Keratinocyte (primary cell): ENCODE measurements around the gene ETV5. TPM values are rescaled to one million over a fixed set of nuclear protein-coding genes. Genes with fewer than 3 reads are reported as not detected.
"Not testable (repeated sequence)": the region's sequence is repeated elsewhere in the genome, so short reads cannot be mapped to it uniquely, and the experiment has no call there.

Experiments
- DNase-seq: peaks from one replicate; pipeline ENCODE4 v3.0.0-alpha.2; 2011; ENCODE audit warnings: low read depth, missing footprints, low spot score
- FAIRE-seq: peaks from 2 replicates; lab custom pipeline; 2011; peaks lifted over from hg19 to GRCh38; lab: Jason Lieb, UNC
- H2AFZ ChIP-seq: 2 replicates; pipeline ENCODE4 v1.6.0; 2012; ENCODE audit warnings: low read length, control low read depth, inconsistent platforms; ENCODE audit not compliant: control insufficient read depth
- H3K27ac ChIP-seq: 2 replicates; pipeline ENCODE4 v1.5.1; 2011; ENCODE audit warnings: low read length; ENCODE audit not compliant: control insufficient read depth, insufficient read depth
- H3K27me3 ChIP-seq: 3 replicates; pipeline ENCODE4 v1.6.0; 2011; ENCODE audit warnings: low read length; ENCODE audit not compliant: control insufficient read depth, insufficient read depth; ENCODE audit errors: extremely low read depth
- H3K36me3 ChIP-seq, 2 experiments: 2 replicates in 1 of 2; 3 replicates in 1 of 2; pipeline ENCODE4 v1.5.1; 2011; ENCODE audit warnings: low read length in 2 of 2, mild to moderate bottlenecking in 1 of 2; ENCODE audit not compliant: control insufficient read depth in 2 of 2, insufficient read depth in 2 of 2; ENCODE audit errors: extremely low read depth in 1 of 2
- H3K4me1 ChIP-seq: 3 replicates; pipeline ENCODE4 v1.5.1; 2011; ENCODE audit warnings: low read length; ENCODE audit not compliant: control insufficient read depth, insufficient read depth; ENCODE audit errors: extremely low read depth
- H3K4me2 ChIP-seq: 3 replicates; pipeline ENCODE4 v1.6.0; 2011; ENCODE audit warnings: low read depth, low read length; ENCODE audit not compliant: control insufficient read depth, insufficient read depth; ENCODE audit errors: extremely low read depth
- H3K4me3 ChIP-seq, 3 experiments: fragments of 200-600 bp in 1 of 3; sonication (generic) in 1 of 3; 2 replicates in 2 of 3; 3 replicates in 1 of 3; pipeline ENCODE4 v1.5.1; 2011 to 2016; ENCODE audit warnings: low read length in 3 of 3, mild to moderate bottlenecking in 3 of 3, control low read depth in 2 of 3, inconsistent platforms in 1 of 3, low read depth in 1 of 3, mixed read lengths in 1 of 3, mixed run types in 1 of 3, moderate library complexity in 1 of 3; ENCODE audit not compliant: control insufficient read depth in 2 of 3, insufficient read depth in 2 of 3; ENCODE audit errors: extremely low read depth in 1 of 3
- H3K79me2 ChIP-seq: 2 replicates; pipeline ENCODE4 v1.6.0; 2012; ENCODE audit warnings: low read length; ENCODE audit not compliant: control insufficient read depth, insufficient read depth
- H3K9ac ChIP-seq: 3 replicates; pipeline ENCODE4 v1.6.0; 2011; ENCODE audit warnings: low read length; ENCODE audit not compliant: control insufficient read depth, insufficient read depth; ENCODE audit errors: extremely low read depth
- H3K9me1 ChIP-seq: 3 replicates; pipeline ENCODE4 v1.6.0; 2011; ENCODE audit warnings: low read length; ENCODE audit not compliant: control insufficient read depth, insufficient read depth; ENCODE audit errors: extremely low read depth
- H3K9me3 ChIP-seq: 2 replicates; pipeline ENCODE4 v1.5.1; 2012; ENCODE audit warnings: low read depth, low read length; ENCODE audit not compliant: control insufficient read depth
- H4K20me1 ChIP-seq: 3 replicates; pipeline ENCODE4 v1.6.0; 2011; ENCODE audit warnings: low read length; ENCODE audit not compliant: control insufficient read depth, insufficient read depth; ENCODE audit errors: extremely low read depth
- EZH2 ChIP-seq: IDR thresholded peaks from one replicate; pipeline ENCODE4 v1.6.1; 2012; ENCODE audit warnings: inconsistent platforms, mild to moderate bottlenecking, low read length, moderate library complexity
- dilution Hi-C: fragments of 300-500 bp; cut with MboI; formaldehyde crosslinking; loops from one replicate; pipeline ENCODE4 v1.7.0; 2020; ENCODE audit warnings: low sequenced_read_pairs; ENCODE audit not compliant: extremely low pct_ligation_motif_present
- polyA plus RNA-seq, 5 experiments: library from polyadenylated mRNA; depleted of rRNA in 3 of 5; stranded (reverse) in 3 of 5; stranded (forward) in 1 of 5; unstranded in 1 of 5; fragments of >200 nt; gene quantifications; 1 replicate in 1 of 5; 2 replicates in 3 of 5; 3 replicates in 1 of 5; pipeline versions ENCODE4 v1.2.1 to v1.2.3, GENCODE V29; 2011 to 2012; ENCODE audit warnings: missing spikeins in 2 of 5, low read depth in 1 of 5, low replicate concordance in 1 of 5
- TF ChIP-seq, protein P1 (sequence below), 3 experiments: IDR thresholded peaks in 1 of 3; conservative IDR thresholded peaks in 1 of 3; optimal IDR thresholded peaks in 1 of 3; 2 replicates in 2 of 3; 3 replicates in 1 of 3; pipeline versions ENCODE3 to v1.5.1; 2011; ENCODE audit warnings: low read length in 3 of 3, mild to moderate bottlenecking in 3 of 3, moderate library complexity in 2 of 3, control low read depth in 1 of 3, inconsistent platforms in 1 of 3; ENCODE audit not compliant: insufficient read depth in 2 of 3; ENCODE audit errors: extremely low read depth in 1 of 3

The ETV5 gene
- polyA plus RNA-seq, 1 donor (not counting 4 experiments of a cell fraction or from before 2014, with no cell fraction given): 28.7 TPM

DNA sequence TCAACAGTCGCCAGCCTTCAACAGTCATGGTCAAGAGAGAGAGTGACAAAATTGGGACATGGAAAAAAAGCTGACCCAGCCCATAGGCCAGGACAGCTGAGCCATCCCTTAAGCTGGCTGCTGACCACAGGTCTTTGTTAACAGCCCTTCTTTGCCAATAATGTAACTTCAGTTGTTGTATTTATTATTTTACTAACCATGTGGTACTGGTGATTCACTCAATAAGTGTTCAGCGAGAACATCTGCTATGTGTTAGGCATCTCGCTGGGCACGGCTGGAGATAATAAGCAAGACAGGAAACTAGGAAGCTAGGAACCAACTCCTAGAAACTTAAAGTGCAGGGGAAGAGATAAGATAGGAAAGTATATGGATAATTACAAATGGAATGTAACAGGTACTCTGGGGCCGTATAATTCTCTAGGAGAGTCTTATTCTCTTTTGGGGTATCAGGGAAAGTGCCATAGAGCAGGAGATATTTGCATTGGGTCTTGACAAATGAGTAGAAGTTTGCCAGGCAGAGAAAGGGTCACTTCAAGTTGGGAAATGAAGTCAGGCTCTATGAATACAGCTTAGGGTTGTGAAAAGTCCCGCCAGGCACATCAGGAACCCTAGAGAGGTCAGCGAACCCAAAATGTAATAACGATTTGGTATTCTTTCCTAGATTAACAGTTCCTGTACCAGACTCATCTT is 87.1 kb downstream of the ETV5 start:
- H3K27ac ChIP-seq: no peak overlapping the region

DNA sequence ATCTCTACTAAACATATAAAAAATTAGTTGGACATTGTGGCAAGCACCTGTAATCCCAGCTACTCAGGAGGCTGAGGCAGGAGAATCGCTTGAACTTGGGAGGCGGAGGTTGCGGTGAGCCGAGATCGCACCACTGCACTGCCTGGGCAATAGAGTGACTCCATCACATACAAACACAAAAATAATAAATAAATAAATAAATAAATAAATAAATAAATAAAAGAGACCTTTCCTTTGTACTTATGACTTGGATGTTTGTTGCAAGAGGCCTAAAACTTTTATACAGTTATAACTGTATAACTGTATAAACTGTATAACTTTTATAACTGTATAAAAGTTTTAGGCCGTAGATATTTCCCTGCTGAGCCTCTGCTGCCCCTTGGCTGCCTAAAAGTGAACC is 87.6 kb downstream of the ETV5 start:
- H3K9ac ChIP-seq, H3K4me2 ChIP-seq, H2AFZ ChIP-seq, H3K27ac ChIP-seq, H3K4me1 ChIP-seq, H3K4me3 ChIP-seq, DNase-seq, H3K79me2 ChIP-seq, H4K20me1 ChIP-seq, H3K27me3 ChIP-seq, H3K9me3 ChIP-seq, FAIRE-seq, H3K9me1 ChIP-seq, dilution Hi-C loops, H3K36me3 ChIP-seq: not testable (repeated sequence)

More for the DNA sequence above, 87.1 kb downstream of the ETV5 start:
- no peaks in the 10 kb centered on the region for H3K27me3 ChIP-seq
- no peak overlapping the region for H3K4me2 ChIP-seq
- H2AFZ ChIP-seq: no peak overlapping the region
- H3K4me1 ChIP-seq: no peaks in the 10 kb centered on the region
- no peak for TF ChIP-seq EZH2
- TF ChIP-seq, protein P1, sequence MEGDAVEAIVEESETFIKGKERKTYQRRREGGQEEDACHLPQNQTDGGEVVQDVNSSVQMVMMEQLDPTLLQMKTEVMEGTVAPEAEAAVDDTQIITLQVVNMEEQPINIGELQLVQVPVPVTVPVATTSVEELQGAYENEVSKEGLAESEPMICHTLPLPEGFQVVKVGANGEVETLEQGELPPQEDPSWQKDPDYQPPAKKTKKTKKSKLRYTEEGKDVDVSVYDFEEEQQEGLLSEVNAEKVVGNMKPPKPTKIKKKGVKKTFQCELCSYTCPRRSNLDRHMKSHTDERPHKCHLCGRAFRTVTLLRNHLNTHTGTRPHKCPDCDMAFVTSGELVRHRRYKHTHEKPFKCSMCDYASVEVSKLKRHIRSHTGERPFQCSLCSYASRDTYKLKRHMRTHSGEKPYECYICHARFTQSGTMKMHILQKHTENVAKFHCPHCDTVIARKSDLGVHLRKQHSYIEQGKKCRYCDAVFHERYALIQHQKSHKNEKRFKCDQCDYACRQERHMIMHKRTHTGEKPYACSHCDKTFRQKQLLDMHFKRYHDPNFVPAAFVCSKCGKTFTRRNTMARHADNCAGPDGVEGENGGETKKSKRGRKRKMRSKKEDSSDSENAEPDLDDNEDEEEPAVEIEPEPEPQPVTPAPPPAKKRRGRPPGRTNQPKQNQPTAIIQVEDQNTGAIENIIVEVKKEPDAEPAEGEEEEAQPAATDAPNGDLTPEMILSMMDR (optimal IDR thresholded peaks at IDR 0.05 in 1 of 3, IDR thresholded peaks at IDR 0.05 in 1 of 3, conservative IDR thresholded peaks at IDR 0.05 in 1 of 3; ENCODE audit: extremely low read depth in 1 of 3, insufficient read depth in 2 of 3, low read length in 3 of 3): no peak
- no peaks in the 10 kb centered on the region for H3K36me3 ChIP-seq
- no peaks in the 10 kb centered on the region for H3K9me1 ChIP-seq
- no peak overlapping the region for H3K9ac ChIP-seq
- H4K20me1 ChIP-seq: no peaks in the 10 kb centered on the region
- dilution Hi-C loops: no loop called here
- H3K79me2 ChIP-seq: no peaks in the 10 kb centered on the region
- DNase-seq: no peak
- no peaks in the 10 kb centered on the region for H3K9me3 ChIP-seq
- no peak overlapping the region for H3K4me3 ChIP-seq
- no peak for FAIRE-seq

DNA sequence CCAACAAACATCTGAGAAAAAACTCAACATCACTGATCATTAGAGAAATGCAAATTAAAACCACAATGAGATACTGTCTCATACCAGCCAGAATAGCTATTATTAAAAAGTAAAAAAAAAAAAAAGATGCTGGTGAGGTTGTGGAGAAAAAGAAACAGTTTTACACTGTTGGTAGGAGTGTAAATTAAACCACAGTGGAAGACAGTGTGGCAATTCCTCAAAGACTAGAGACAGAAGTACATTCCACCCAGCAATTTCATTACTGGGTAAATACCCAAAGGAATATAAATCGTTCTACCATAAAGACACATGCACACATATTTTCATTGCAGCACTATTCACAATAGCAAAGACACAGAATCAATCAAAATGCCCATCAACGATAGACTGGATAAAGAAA is 89.6 kb downstream of the ETV5 start:
- H3K36me3 ChIP-seq, H3K9me3 ChIP-seq, FAIRE-seq, H3K27me3 ChIP-seq, H3K9me1 ChIP-seq, H2AFZ ChIP-seq, H3K4me3 ChIP-seq, H3K79me2 ChIP-seq, dilution Hi-C loops, H4K20me1 ChIP-seq, H3K9ac ChIP-seq, H3K4me1 ChIP-seq, DNase-seq, H3K27ac ChIP-seq, H3K4me2 ChIP-seq: not testable (repeated sequence)
